A549 (cell line): Measurements from ENCODE around the gene SLC16A8.

Experiments used
- TF ChIP-seq, protein P1 (sequence below): fragments of >200 bp; sonication (Bioruptor Twin); formaldehyde crosslinking; IDR thresholded peaks from 3 replicates; pipeline ENCODE4 v1.5.1; 2016
- TF ChIP-seq, protein P2 (sequence below): IDR thresholded peaks from 2 replicates; pipeline ENCODE4 v1.6.1; 2012; ENCODE audit warnings: low read depth, borderline replicate concordance

DNA sequence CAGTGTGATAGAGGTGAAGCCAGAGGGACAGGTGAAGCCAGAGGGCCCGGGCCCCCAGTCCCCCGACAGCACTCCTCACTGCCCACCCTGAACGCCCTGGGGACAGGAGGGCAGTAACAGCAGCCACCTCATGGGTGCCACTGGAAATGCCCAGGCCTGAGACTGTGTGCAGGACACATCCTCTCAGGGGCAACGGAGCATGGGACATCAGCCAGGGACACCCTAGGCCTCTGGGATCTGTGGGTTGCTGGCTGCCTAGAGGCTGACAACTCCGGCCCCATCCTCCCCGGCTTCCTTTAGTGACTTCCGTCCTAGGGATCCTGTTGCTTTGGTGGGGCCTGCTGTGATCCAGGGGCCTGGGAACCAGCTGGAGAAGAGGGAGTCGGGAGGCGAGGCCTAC, 43.9 kb upstream of the SLC16A8 start:
- TF ChIP-seq, protein P1, sequence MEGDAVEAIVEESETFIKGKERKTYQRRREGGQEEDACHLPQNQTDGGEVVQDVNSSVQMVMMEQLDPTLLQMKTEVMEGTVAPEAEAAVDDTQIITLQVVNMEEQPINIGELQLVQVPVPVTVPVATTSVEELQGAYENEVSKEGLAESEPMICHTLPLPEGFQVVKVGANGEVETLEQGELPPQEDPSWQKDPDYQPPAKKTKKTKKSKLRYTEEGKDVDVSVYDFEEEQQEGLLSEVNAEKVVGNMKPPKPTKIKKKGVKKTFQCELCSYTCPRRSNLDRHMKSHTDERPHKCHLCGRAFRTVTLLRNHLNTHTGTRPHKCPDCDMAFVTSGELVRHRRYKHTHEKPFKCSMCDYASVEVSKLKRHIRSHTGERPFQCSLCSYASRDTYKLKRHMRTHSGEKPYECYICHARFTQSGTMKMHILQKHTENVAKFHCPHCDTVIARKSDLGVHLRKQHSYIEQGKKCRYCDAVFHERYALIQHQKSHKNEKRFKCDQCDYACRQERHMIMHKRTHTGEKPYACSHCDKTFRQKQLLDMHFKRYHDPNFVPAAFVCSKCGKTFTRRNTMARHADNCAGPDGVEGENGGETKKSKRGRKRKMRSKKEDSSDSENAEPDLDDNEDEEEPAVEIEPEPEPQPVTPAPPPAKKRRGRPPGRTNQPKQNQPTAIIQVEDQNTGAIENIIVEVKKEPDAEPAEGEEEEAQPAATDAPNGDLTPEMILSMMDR, result no peak
- TF ChIP-seq, protein P2, sequence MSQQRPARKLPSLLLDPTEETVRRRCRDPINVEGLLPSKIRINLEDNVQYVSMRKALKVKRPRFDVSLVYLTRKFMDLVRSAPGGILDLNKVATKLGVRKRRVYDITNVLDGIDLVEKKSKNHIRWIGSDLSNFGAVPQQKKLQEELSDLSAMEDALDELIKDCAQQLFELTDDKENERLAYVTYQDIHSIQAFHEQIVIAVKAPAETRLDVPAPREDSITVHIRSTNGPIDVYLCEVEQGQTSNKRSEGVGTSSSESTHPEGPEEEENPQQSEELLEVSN, result no peak
